HEK293 (cell line): ENCODE measurements around the gene IFT122.

ENCODE experiments used
- CTCF ChIA-PET: fragments of 350-600 bp; formaldehyde crosslinking; extraction: SDS; loops from one replicate; lab custom pipeline; 2021; ENCODE audit warnings: antibody characterized with exemption; lab: Yijun Ruan, JAX
- POLR2A ChIA-PET: fragments of 300-600 bp; formaldehyde crosslinking; extraction: SDS; loops from one replicate; lab custom pipeline; 2020; ENCODE audit warnings: antibody characterized with exemption, inconsistent platforms; lab: Yijun Ruan, JAX
- H3K27ac ChIP-seq: fragments of 200-500 bp; sonication (Bioruptor generic); 2 replicates; pipeline ENCODE4 v1.5.1; 2014; ENCODE audit warnings: low read depth, low read length, control low read depth, inconsistent platforms; ENCODE audit errors: extremely low read depth
- H3K36me3 ChIP-seq, 2 experiments: fragments of 200-500 bp in 1 of 2; sonication (Bioruptor generic) in 1 of 2; 1 replicate in 1 of 2; 2 replicates in 1 of 2; pipeline ENCODE4 v1.5.1; 2014 to 2017; ENCODE audit warnings: inconsistent platforms in 2 of 2, low read length in 2 of 2; ENCODE audit not compliant: control insufficient read depth in 2 of 2, insufficient read depth in 1 of 2
- H3K4me1 ChIP-seq: fragments of 200-500 bp; sonication (Bioruptor generic); 2 replicates; pipeline ENCODE4 v1.5.1; 2014; ENCODE audit warnings: mild to moderate bottlenecking, low read length, inconsistent platforms; ENCODE audit not compliant: control insufficient read depth, insufficient read depth
- H3K4me3 ChIP-seq: 2 replicates; pipeline ENCODE4 v1.5.1; 2011; ENCODE audit warnings: low read depth, mild to moderate bottlenecking, control low read depth, low read length, moderate library complexity
- H3K9me3 ChIP-seq: fragments of 200-500 bp; sonication (Bioruptor generic); 2 replicates; pipeline ENCODE4 v1.5.1; 2014; ENCODE audit warnings: low read depth, low read length, inconsistent platforms; ENCODE audit not compliant: control insufficient read depth, insufficient read depth
- GFI1B ChIP-seq: fragments of 450-650 bp; formaldehyde crosslinking; IDR thresholded peaks from 2 replicates; pipeline ENCODE4 v1.5.1; 2016; ENCODE audit warnings: missing biosample characterization, missing genetic modification characterization
- GLI2 ChIP-seq: fragments of 450-650 bp; formaldehyde crosslinking; IDR thresholded peaks from 2 replicates; pipeline ENCODE4; 2017; ENCODE audit warnings: missing biosample characterization, missing genetic modification characterization, low read depth, borderline replicate concordance
- GLI4 ChIP-seq: fragments of 450-650 bp; formaldehyde crosslinking; IDR thresholded peaks from 2 replicates; pipeline ENCODE4 v1.5.1; 2016; ENCODE audit warnings: missing biosample characterization, missing genetic modification characterization
- HOXA7 ChIP-seq: sonication (generic); formaldehyde crosslinking; IDR thresholded peaks from 2 replicates; pipeline ENCODE4 v1.8.1; 2022; ENCODE audit warnings: missing genetic modification reagents, borderline replicate concordance
- MYNN ChIP-seq: fragments of 450-650 bp; formaldehyde crosslinking; IDR thresholded peaks from 2 replicates; pipeline ENCODE4 v1.5.1; 2016; ENCODE audit warnings: missing biosample characterization, missing genetic modification characterization, borderline replicate concordance
- MZF1 ChIP-seq: fragments of 450-650 bp; formaldehyde crosslinking; IDR thresholded peaks from 2 replicates; pipeline ENCODE4 v1.5.1; 2017; ENCODE audit warnings: missing biosample characterization, missing genetic modification characterization, borderline replicate concordance
- RBAK ChIP-seq: fragments of 450-650 bp; formaldehyde crosslinking; IDR thresholded peaks from 2 replicates; pipeline ENCODE4 v1.5.1; 2016; ENCODE audit warnings: missing biosample characterization, missing genetic modification characterization
- SETDB1 ChIP-seq: IDR thresholded peaks from one replicate; pipeline ENCODE4 v1.6.1; 2017; ENCODE audit warnings: mild to moderate bottlenecking, low read length, moderate library complexity, mixed read lengths; ENCODE audit not compliant: insufficient read length
- ZBTB48 ChIP-seq: fragments of 450-650 bp; formaldehyde crosslinking; IDR thresholded peaks from 2 replicates; pipeline ENCODE4 v1.5.1; 2016; ENCODE audit warnings: missing biosample characterization, missing genetic modification characterization
- ZFP3 ChIP-seq: fragments of 450-650 bp; formaldehyde crosslinking; IDR thresholded peaks from 2 replicates; pipeline ENCODE4 v1.5.1; 2016; ENCODE audit warnings: low read depth, missing biosample characterization, missing genetic modification characterization
- ZNF114 ChIP-seq: fragments of 450-650 bp; formaldehyde crosslinking; IDR thresholded peaks from 2 replicates; pipeline ENCODE4 v1.5.0; 2017; ENCODE audit warnings: missing biosample characterization, missing genetic modification characterization
- ZNF211 ChIP-seq: fragments of 450-650 bp; formaldehyde crosslinking; IDR thresholded peaks from 2 replicates; pipeline ENCODE4 v1.5.1; 2016; ENCODE audit warnings: low read depth, missing biosample characterization, missing genetic modification characterization
- ZNF23 ChIP-seq: fragments of 450-650 bp; formaldehyde crosslinking; IDR thresholded peaks from 2 replicates; pipeline ENCODE4 v1.5.1; 2016; ENCODE audit warnings: missing biosample characterization, missing genetic modification characterization, borderline replicate concordance
- ZNF274 ChIP-seq, 2 experiments: fragments of 200-500 bp in 1 of 2; fragments of 450-650 bp in 1 of 2; sonication (Bioruptor generic) in 1 of 2; formaldehyde crosslinking in 1 of 2; IDR thresholded peaks; 2 replicates each; pipeline versions ENCODE4 v1.5.1 to v1.6.1; 2014 to 2016; ENCODE audit warnings: borderline replicate concordance in 1 of 2, inconsistent platforms in 1 of 2, low read length in 1 of 2, missing biosample characterization in 1 of 2, missing genetic modification characterization in 1 of 2
- ZNF423 ChIP-seq: fragments of 450-650 bp; formaldehyde crosslinking; IDR thresholded peaks from 2 replicates; pipeline ENCODE4 v1.5.1; 2016; ENCODE audit warnings: missing biosample characterization, missing genetic modification characterization
- ZNF433 ChIP-seq: fragments of 450-650 bp; formaldehyde crosslinking; IDR thresholded peaks from 2 replicates; pipeline ENCODE4 v1.5.1; 2016; ENCODE audit warnings: missing biosample characterization, missing genetic modification characterization, low read depth
- ZNF529 ChIP-seq: fragments of 450-650 bp; formaldehyde crosslinking; IDR thresholded peaks from 2 replicates; pipeline ENCODE4 v1.5.1; 2017; ENCODE audit warnings: missing genetic modification characterization, missing biosample characterization; ENCODE audit not compliant: insufficient replicate concordance
- ZNF549 ChIP-seq: fragments of 450-650 bp; IDR thresholded peaks from 2 replicates; pipeline ENCODE4 v1.5.1; 2018; ENCODE audit warnings: missing biosample characterization, missing genetic modification characterization, mild to moderate bottlenecking, inconsistent platforms, moderate library complexity
- ZNF558 ChIP-seq: fragments of 450-650 bp; formaldehyde crosslinking; IDR thresholded peaks from 2 replicates; pipeline ENCODE4 v1.5.1; 2016; ENCODE audit warnings: missing biosample characterization, missing genetic modification characterization
- ZNF701 ChIP-seq: fragments of 450-650 bp; formaldehyde crosslinking; IDR thresholded peaks from 2 replicates; pipeline ENCODE4 v1.5.1; 2016; ENCODE audit warnings: missing biosample characterization, missing genetic modification characterization
- ZNF76 ChIP-seq: fragments of 450-650 bp; formaldehyde crosslinking; IDR thresholded peaks from 2 replicates; pipeline ENCODE4; 2016; ENCODE audit warnings: low read depth, missing biosample characterization, missing genetic modification characterization, borderline replicate concordance
- ZNF792 ChIP-seq: fragments of 450-650 bp; formaldehyde crosslinking; IDR thresholded peaks from 2 replicates; pipeline ENCODE4 v1.5.1; 2016; ENCODE audit warnings: missing biosample characterization, missing genetic modification characterization
- ZNF843 ChIP-seq: fragments of 450-650 bp; formaldehyde crosslinking; IDR thresholded peaks from 2 replicates; pipeline ENCODE4 v1.5.1; 2016; ENCODE audit warnings: missing biosample characterization, missing genetic modification characterization
- TF ChIP-seq, protein P1 (sequence below): fragments of 450-650 bp; formaldehyde crosslinking; conservative IDR thresholded peaks from 2 replicates; pipeline ENCODE4 v1.5.1; 2016; ENCODE audit warnings: low read depth, missing biosample characterization, missing genetic modification characterization
- TF ChIP-seq, protein P2 (sequence below): fragments of 450-650 bp; formaldehyde crosslinking; IDR thresholded peaks from 2 replicates; pipeline ENCODE4 v1.5.1; 2016; ENCODE audit warnings: missing biosample characterization, missing genetic modification characterization
- TF ChIP-seq, protein P3 (sequence below): fragments of 450-650 bp; formaldehyde crosslinking; IDR thresholded peaks from 2 replicates; pipeline ENCODE4 v1.5.1; 2017; ENCODE audit warnings: missing biosample characterization, mild to moderate bottlenecking, missing genetic modification characterization, moderate library complexity

The IFT122 gene

DNA sequence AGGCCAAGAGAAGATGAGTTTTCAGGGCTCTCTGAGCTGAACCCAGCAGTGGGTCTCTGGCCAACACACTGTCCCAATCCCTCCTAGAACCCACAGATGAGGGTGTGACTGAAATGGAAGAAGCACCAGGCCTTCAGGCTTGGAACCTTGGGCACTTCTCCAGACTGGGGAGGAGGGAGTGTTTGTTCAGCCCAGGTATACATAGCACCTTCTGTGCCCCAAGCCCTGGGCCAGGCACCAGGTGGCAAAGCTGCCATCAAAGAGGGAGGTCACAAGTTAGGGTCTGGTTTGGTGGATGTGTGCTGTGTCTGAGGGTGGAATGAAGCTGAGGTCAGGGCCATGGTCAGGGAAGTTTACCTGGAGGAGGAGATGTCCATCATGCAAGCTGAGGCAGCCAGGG, 72.6 kb downstream of the IFT122 start (continued):
- TF ChIP-seq, protein P1, sequence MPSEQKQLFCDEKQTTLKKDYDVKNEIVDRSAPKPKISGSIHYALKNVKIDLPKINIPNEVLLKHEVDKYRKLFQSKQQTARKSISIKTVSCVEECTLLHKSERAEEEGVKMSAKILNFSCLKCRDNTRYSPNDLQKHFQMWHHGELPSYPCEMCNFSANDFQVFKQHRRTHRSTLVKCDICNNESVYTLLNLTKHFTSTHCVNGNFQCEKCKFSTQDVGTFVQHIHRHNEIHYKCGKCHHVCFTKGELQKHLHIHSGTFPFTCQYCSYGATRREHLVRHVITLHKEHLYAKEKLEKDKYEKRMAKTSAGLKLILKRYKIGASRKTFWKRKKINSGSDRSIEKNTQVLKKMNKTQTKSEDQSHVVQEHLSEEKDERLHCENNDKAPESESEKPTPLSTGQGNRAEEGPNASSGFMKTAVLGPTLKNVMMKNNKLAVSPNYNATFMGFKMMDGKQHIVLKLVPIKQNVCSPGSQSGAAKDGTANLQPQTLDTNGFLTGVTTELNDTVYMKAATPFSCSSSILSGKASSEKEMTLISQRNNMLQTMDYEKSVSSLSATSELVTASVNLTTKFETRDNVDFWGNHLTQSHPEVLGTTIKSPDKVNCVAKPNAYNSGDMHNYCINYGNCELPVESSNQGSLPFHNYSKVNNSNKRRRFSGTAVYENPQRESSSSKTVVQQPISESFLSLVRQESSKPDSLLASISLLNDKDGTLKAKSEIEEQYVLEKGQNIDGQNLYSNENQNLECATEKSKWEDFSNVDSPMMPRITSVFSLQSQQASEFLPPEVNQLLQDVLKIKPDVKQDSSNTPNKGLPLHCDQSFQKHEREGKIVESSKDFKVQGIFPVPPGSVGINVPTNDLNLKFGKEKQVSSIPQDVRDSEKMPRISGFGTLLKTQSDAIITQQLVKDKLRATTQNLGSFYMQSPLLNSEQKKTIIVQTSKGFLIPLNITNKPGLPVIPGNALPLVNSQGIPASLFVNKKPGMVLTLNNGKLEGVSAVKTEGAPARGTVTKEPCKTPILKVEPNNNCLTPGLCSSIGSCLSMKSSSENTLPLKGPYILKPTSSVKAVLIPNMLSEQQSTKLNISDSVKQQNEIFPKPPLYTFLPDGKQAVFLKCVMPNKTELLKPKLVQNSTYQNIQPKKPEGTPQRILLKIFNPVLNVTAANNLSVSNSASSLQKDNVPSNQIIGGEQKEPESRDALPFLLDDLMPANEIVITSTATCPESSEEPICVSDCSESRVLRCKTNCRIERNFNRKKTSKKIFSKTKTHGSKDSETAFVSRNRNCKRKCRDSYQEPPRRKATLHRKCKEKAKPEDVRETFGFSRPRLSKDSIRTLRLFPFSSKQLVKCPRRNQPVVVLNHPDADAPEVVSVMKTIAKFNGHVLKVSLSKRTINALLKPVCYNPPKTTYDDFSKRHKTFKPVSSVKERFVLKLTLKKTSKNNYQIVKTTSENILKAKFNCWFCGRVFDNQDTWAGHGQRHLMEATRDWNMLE (tag by site-specific recombination) = no peak
- TF ChIP-seq, protein P2, sequence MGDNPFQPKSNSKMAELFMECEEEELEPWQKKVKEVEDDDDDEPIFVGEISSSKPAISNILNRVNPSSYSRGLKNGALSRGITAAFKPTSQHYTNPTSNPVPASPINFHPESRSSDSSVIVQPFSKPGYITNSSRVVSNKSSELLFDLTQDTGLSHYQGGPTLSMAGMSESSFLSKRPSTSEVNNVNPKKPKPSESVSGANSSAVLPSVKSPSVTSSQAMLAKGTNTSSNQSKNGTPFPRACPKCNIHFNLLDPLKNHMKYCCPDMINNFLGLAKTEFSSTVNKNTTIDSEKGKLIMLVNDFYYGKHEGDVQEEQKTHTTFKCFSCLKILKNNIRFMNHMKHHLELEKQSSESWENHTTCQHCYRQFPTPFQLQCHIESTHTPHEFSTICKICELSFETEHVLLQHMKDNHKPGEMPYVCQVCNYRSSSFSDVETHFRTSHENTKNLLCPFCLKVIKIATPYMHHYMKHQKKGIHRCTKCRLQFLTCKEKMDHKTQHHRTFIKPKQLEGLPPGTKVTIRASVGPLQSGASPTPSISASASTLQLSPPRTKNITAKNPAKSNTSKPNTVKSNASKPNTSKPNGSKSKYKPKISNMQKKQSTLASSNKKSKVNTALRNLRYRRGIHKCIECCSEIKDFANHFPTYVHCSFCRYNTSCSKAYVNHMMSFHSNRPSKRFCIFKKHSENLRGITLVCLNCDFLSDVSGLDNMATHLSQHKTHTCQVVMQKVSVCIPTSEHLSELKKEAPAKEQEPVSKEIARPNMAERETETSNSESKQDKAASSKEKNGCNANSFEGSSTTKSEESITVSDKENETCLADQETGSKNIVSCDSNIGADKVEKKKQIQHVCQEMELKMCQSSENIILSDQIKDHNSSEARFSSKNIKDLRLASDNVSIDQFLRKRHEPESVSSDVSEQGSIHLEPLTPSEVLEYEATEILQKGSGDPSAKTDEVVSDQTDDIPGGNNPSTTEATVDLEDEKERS (tag by site-specific recombination) = no peak
- TF ChIP-seq ZNF274 (IDR thresholded peaks at IDR 0.05; ENCODE audit: low read length) (no peak), ZNF274 (tag by site-specific recombination; IDR thresholded peaks at IDR 0.05; ENCODE audit: borderline replicate concordance) (no peak), ZNF23 (tag by site-specific recombination) (no peak)

DNA sequence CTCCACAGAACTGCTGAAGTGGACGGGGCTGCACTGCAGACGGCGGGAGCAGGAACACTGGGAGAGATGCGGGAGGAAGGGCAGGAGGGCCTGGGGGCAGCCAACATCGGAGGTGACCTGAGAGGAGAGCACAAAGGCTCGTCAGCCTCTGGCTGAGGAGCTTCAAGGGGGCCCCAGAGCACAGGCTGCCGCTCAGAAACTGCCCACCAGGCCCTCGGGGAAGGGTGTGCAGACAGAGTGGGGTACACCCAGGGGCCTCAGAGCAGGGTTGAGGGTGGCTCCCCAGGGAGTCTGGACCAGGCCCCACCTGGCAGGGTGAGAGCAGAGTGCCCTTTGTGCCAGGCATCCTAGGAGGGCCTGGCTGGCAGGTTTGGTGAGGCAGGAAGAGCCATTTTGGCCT, 73.7 kb downstream of the IFT122 start:
- POLR2A ChIA-PET = no interaction called here
- H3K36me3 ChIP-seq = peaks cover 0 to 12% of the 10 kb centered on the region in 2 experiments; a peak in 1 of 3 replicates
- no peak for TF ChIP-seq ZNF843
- no peak for TF ChIP-seq GFI1B
- no peak for TF ChIP-seq ZNF76
- TF ChIP-seq ZNF433 (tag by site-specific recombination) = no peak
- no peak for TF ChIP-seq RBAK (tag by site-specific recombination)
- TF ChIP-seq SETDB1 = no peak
- TF ChIP-seq GLI4 (tag by site-specific recombination) = no peak
- TF ChIP-seq, all 188 proteins: peak for 0
- no peaks in the 10 kb centered on the region for H3K4me1 ChIP-seq
- CTCF ChIA-PET = no interaction called here
- H3K9me3 ChIP-seq = no peaks in the 10 kb centered on the region
- no peak overlapping the region for H3K4me3 ChIP-seq
- H3K27ac ChIP-seq = no peak overlapping the region

DNA sequence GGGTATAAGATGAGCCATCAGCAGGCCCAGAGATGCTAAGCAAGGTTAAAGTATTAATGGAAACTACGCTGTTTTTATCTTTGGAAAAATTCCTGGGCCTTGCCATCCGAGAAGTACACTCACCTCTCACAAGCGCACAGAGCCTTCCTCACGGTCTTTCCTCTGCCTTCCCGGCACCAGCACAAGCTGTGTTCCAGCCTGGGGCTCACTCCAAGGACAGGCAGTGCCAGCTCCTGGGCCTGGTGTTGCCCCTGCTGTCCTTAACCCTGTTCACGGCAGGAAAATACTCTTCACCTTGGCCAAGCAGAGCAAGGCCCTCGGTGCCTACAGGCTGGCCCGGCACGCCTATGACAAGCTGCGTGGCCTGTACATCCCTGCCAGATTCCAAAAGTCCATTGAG, 74.1 kb downstream of the IFT122 start:
- Histone ChIP-seq H3K9me3 (no peaks in the 10 kb centered on the region), H3K4me3 (no peak overlapping the region), H3K27ac (no peak overlapping the region), H3K4me1 (no peaks in the 10 kb centered on the region), H3K36me3 (peaks cover 0 to 12% of the 10 kb centered on the region in 2 experiments; a peak in 1 of 3 replicates)
- CTCF ChIA-PET = no interaction called here
- POLR2A ChIA-PET = no interaction called here
- no peak for TF ChIP-seq GLI2
- no peak for TF ChIP-seq ZNF114 (tag by site-specific recombination)
- TF ChIP-seq ZNF423 (tag by site-specific recombination) = no peak
- TF ChIP-seq ZFP3 (tag by site-specific recombination) = no peak
- TF ChIP-seq ZNF529 (tag by site-specific recombination) = no peak
- TF ChIP-seq ZNF701 (tag by site-specific recombination) = no peak
- TF ChIP-seq MYNN (tag by site-specific recombination) = no peak
- no peak for TF ChIP-seq ZNF558 (tag by site-specific recombination)
- TF ChIP-seq, protein P3, sequence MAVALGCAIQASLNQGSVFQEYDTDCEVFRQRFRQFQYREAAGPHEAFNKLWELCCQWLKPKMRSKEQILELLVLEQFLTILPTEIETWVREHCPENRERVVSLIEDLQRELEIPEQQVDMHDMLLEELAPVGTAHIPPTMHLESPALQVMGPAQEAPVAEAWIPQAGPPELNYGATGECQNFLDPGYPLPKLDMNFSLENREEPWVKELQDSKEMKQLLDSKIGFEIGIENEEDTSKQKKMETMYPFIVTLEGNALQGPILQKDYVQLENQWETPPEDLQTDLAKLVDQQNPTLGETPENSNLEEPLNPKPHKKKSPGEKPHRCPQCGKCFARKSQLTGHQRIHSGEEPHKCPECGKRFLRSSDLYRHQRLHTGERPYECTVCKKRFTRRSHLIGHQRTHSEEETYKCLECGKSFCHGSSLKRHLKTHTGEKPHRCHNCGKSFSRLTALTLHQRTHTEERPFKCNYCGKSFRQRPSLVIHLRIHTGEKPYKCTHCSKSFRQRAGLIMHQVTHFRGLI (tag by site-specific recombination) = no peak
- TF ChIP-seq MZF1 (tag by site-specific recombination) = no peak
- TF ChIP-seq ZNF211 (tag by site-specific recombination) = no peak
- TF ChIP-seq HOXA7 (CRISPR knock-in tag) = no peak
- no peak for TF ChIP-seq ZBTB48 (tag by site-specific recombination)
- TF ChIP-seq ZNF792 (tag by site-specific recombination) = no peak
- no peak for TF ChIP-seq ZNF549 (tag by site-specific recombination)
